ENCODE data around the gene PID1.

PID1 gene

DNA sequence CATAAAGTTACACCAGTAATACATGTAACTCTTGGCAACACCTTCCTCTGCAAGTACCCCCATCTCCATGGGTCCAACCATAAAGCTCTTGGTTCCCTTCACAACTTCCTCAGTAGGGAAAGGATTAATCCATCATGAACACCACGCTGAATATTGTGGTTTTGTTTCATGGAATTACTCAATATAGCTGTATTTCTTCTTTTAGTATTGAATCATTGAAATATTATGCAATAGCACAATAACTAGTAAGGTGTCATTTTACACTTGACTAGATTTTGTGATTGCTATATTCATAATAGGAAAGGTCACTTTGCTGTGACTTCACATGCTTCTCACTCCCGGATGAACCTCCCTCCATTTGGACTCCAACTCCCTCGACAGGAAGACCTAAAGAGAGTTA is 29.7 kb upstream of the PID1 start:
- no peak for DNase-seq (ENCODE audit: low read depth)
- TF ChIP-seq POLR2A (IDR thresholded peaks at IDR 0.05; ENCODE audit: extremely low read depth, insufficient read length) (no peak), MYC (IDR thresholded peaks at IDR 0.05; ENCODE audit: low read depth, low read length) (no peak)
- TF ChIP-seq, protein P1, sequence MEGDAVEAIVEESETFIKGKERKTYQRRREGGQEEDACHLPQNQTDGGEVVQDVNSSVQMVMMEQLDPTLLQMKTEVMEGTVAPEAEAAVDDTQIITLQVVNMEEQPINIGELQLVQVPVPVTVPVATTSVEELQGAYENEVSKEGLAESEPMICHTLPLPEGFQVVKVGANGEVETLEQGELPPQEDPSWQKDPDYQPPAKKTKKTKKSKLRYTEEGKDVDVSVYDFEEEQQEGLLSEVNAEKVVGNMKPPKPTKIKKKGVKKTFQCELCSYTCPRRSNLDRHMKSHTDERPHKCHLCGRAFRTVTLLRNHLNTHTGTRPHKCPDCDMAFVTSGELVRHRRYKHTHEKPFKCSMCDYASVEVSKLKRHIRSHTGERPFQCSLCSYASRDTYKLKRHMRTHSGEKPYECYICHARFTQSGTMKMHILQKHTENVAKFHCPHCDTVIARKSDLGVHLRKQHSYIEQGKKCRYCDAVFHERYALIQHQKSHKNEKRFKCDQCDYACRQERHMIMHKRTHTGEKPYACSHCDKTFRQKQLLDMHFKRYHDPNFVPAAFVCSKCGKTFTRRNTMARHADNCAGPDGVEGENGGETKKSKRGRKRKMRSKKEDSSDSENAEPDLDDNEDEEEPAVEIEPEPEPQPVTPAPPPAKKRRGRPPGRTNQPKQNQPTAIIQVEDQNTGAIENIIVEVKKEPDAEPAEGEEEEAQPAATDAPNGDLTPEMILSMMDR (IDR thresholded peaks at IDR 0.05; ENCODE audit: low read depth, low read length), result no peak
- TF ChIP-seq, protein P2, sequence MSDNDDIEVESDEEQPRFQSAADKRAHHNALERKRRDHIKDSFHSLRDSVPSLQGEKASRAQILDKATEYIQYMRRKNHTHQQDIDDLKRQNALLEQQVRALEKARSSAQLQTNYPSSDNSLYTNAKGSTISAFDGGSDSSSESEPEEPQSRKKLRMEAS (IDR thresholded peaks at IDR 0.05; ENCODE audit: low read depth, low read length), result no peak
- H3K4me3 ChIP-seq (ENCODE audit: low read depth, low read length), result no peak overlapping the region

DNA sequence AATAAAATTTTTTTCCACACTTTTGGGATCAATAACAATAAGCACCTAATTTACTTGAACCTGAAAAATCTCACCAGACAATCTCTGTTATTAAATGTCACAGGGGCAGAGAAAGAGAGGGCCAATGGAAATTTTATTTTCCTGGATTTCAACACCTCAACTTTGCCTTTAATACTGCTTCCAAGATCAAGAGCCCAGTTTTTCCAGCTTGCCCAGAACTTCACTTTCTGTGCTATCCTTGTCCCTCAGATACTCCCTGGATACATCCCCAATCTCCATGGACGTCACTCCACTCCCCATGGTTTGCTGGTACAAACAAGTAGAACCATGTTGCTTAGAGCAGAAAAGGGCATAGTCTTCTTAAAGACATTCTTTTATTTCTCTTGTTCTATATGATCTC is 29.3 kb upstream of the PID1 start:
- no peak for DNase-seq (ENCODE audit: low read depth)
- TF ChIP-seq POLR2A (IDR thresholded peaks at IDR 0.05; ENCODE audit: extremely low read depth, insufficient read length) (no peak), MYC (IDR thresholded peaks at IDR 0.05; ENCODE audit: low read depth, low read length) (no peak)
- TF ChIP-seq, protein P1 (IDR thresholded peaks at IDR 0.05; ENCODE audit: low read depth, low read length), result no peak
- TF ChIP-seq, protein P2 (IDR thresholded peaks at IDR 0.05; ENCODE audit: low read depth, low read length), result no peak
- no peak overlapping the region for H3K4me3 ChIP-seq (ENCODE audit: low read depth, low read length)

GRCh38 chr2:229297247-229297646 is 26.2 kb upstream of the PID1 start:
- TF ChIP-seq POLR2A (IDR thresholded peaks at IDR 0.05; ENCODE audit: extremely low read depth, insufficient read length) (no peak), MYC (IDR thresholded peaks at IDR 0.05; ENCODE audit: low read depth, low read length) (no peak)
- TF ChIP-seq, protein P2 (IDR thresholded peaks at IDR 0.05; ENCODE audit: low read depth, low read length), result no peak
- TF ChIP-seq, protein P1 (IDR thresholded peaks at IDR 0.05; ENCODE audit: low read depth, low read length), result no peak
- H3K4me3 ChIP-seq (ENCODE audit: low read depth, low read length), result no peak overlapping the region
- DNase-seq (ENCODE audit: low read depth), result peak; percentile 9

GRCh38 chr2:229296536-229296935 is 25.4 kb upstream of the PID1 start:
- no peak overlapping the region for H3K4me3 ChIP-seq (ENCODE audit: low read depth, low read length)
- DNase-seq (ENCODE audit: low read depth), result no peak
- TF ChIP-seq, protein P2 (IDR thresholded peaks at IDR 0.05; ENCODE audit: low read depth, low read length), result no peak
- TF ChIP-seq, protein P1 (IDR thresholded peaks at IDR 0.05; ENCODE audit: low read depth, low read length), result no peak
- TF ChIP-seq POLR2A (IDR thresholded peaks at IDR 0.05; ENCODE audit: extremely low read depth, insufficient read length) (no peak), MYC (IDR thresholded peaks at IDR 0.05; ENCODE audit: low read depth, low read length) (no peak)

GRCh38 chr2:229296016-229296415 is 24.9 kb upstream of the PID1 start:
- no peak for DNase-seq (ENCODE audit: low read depth)
- TF ChIP-seq, protein P1 (IDR thresholded peaks at IDR 0.05; ENCODE audit: low read depth, low read length), result no peak
- no peak for TF ChIP-seq MYC (IDR thresholded peaks at IDR 0.05; ENCODE audit: low read depth, low read length)
- no peak for TF ChIP-seq POLR2A (IDR thresholded peaks at IDR 0.05; ENCODE audit: extremely low read depth, insufficient read length)
- TF ChIP-seq, protein P2 (IDR thresholded peaks at IDR 0.05; ENCODE audit: low read depth, low read length), result no peak
- no peak overlapping the region for H3K4me3 ChIP-seq (ENCODE audit: low read depth, low read length)

- TF ChIP-seq, protein P2 (IDR thresholded peaks at IDR 0.05; ENCODE audit: low read depth, low read length), result no peak
- TF ChIP-seq MYC (IDR thresholded peaks at IDR 0.05; ENCODE audit: low read depth, low read length) (no peak), POLR2A (IDR thresholded peaks at IDR 0.05; ENCODE audit: extremely low read depth, insufficient read length) (no peak)
- TF ChIP-seq, protein P1 (IDR thresholded peaks at IDR 0.05; ENCODE audit: low read depth, low read length), result no peak
These were observed 16.7 kb upstream of the PID1 start for GRCh38 chr2:229287823-229288222.

More at GRCh38 chr2:229287823-229288222, 16.7 kb upstream of the PID1 start:
- no peak overlapping the region for H3K4me3 ChIP-seq (ENCODE audit: low read depth, low read length)
- DNase-seq (ENCODE audit: low read depth), result no peak

Data from NB4 (cell line).